ENCODE data around the gene DNAH10.

DNA sequence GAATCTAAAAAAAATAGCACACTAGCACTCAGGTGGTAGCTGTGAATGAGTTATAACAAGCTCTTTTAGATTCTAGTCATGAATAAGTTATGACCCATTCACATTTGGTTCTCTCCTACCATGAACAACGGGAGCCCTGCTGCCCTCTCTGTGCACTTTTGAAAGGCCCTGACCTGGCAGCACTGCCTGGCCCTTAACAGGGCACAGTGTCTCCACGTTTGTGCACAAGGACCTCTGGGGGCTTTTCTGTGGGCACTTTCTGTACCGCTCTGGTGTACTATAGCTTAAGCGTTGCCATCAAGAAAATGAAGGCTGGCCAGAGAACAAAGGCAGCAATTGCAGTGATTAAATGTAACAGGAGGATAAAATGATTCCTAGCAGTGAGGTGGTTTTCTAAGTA lies 189.4 kb downstream of the DNAH10 start:
- TF ChIP-seq ZNF549 (tag by site-specific recombination; IDR thresholded peaks at IDR 0.05): no peak
- TF ChIP-seq MEIS1 (CRISPR knock-in tag; IDR thresholded peaks at IDR 0.05; ENCODE audit: borderline replicate concordance): no peak
- TF ChIP-seq, protein P1, sequence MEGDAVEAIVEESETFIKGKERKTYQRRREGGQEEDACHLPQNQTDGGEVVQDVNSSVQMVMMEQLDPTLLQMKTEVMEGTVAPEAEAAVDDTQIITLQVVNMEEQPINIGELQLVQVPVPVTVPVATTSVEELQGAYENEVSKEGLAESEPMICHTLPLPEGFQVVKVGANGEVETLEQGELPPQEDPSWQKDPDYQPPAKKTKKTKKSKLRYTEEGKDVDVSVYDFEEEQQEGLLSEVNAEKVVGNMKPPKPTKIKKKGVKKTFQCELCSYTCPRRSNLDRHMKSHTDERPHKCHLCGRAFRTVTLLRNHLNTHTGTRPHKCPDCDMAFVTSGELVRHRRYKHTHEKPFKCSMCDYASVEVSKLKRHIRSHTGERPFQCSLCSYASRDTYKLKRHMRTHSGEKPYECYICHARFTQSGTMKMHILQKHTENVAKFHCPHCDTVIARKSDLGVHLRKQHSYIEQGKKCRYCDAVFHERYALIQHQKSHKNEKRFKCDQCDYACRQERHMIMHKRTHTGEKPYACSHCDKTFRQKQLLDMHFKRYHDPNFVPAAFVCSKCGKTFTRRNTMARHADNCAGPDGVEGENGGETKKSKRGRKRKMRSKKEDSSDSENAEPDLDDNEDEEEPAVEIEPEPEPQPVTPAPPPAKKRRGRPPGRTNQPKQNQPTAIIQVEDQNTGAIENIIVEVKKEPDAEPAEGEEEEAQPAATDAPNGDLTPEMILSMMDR (tag by site-specific recombination; IDR thresholded peaks at IDR 0.05): no peak
- TF ChIP-seq SP2 (tag by site-specific recombination; IDR thresholded peaks at IDR 0.05): no peak
- no peak for TF ChIP-seq MYNN (tag by site-specific recombination; IDR thresholded peaks at IDR 0.05; ENCODE audit: borderline replicate concordance)
- no peak for TF ChIP-seq ZNF274 (IDR thresholded peaks at IDR 0.05; ENCODE audit: low read length)
- no peak for TF ChIP-seq ZNF274 (tag by site-specific recombination; IDR thresholded peaks at IDR 0.05; ENCODE audit: borderline replicate concordance)
- TF ChIP-seq, protein P2, sequence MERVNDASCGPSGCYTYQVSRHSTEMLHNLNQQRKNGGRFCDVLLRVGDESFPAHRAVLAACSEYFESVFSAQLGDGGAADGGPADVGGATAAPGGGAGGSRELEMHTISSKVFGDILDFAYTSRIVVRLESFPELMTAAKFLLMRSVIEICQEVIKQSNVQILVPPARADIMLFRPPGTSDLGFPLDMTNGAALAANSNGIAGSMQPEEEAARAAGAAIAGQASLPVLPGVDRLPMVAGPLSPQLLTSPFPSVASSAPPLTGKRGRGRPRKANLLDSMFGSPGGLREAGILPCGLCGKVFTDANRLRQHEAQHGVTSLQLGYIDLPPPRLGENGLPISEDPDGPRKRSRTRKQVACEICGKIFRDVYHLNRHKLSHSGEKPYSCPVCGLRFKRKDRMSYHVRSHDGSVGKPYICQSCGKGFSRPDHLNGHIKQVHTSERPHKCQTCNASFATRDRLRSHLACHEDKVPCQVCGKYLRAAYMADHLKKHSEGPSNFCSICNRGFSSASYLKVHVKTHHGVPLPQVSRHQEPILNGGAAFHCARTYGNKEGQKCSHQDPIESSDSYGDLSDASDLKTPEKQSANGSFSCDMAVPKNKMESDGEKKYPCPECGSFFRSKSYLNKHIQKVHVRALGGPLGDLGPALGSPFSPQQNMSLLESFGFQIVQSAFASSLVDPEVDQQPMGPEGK (tag by site-specific recombination; IDR thresholded peaks at IDR 0.05): no peak
- TF ChIP-seq ZNF239 (tag by site-specific recombination; IDR thresholded peaks at IDR 0.05): no peak
- no peak for TF ChIP-seq ZNF416 (tag by site-specific recombination; IDR thresholded peaks at IDR 0.05)
- TF ChIP-seq, protein P3, sequence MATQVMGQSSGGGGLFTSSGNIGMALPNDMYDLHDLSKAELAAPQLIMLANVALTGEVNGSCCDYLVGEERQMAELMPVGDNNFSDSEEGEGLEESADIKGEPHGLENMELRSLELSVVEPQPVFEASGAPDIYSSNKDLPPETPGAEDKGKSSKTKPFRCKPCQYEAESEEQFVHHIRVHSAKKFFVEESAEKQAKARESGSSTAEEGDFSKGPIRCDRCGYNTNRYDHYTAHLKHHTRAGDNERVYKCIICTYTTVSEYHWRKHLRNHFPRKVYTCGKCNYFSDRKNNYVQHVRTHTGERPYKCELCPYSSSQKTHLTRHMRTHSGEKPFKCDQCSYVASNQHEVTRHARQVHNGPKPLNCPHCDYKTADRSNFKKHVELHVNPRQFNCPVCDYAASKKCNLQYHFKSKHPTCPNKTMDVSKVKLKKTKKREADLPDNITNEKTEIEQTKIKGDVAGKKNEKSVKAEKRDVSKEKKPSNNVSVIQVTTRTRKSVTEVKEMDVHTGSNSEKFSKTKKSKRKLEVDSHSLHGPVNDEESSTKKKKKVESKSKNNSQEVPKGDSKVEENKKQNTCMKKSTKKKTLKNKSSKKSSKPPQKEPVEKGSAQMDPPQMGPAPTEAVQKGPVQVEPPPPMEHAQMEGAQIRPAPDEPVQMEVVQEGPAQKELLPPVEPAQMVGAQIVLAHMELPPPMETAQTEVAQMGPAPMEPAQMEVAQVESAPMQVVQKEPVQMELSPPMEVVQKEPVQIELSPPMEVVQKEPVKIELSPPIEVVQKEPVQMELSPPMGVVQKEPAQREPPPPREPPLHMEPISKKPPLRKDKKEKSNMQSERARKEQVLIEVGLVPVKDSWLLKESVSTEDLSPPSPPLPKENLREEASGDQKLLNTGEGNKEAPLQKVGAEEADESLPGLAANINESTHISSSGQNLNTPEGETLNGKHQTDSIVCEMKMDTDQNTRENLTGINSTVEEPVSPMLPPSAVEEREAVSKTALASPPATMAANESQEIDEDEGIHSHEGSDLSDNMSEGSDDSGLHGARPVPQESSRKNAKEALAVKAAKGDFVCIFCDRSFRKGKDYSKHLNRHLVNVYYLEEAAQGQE (tag by site-specific recombination; IDR thresholded peaks at IDR 0.05): no peak
- no peak for TF ChIP-seq ZNF768 (tag by site-specific recombination; IDR thresholded peaks at IDR 0.05)
- TF ChIP-seq, protein P4, sequence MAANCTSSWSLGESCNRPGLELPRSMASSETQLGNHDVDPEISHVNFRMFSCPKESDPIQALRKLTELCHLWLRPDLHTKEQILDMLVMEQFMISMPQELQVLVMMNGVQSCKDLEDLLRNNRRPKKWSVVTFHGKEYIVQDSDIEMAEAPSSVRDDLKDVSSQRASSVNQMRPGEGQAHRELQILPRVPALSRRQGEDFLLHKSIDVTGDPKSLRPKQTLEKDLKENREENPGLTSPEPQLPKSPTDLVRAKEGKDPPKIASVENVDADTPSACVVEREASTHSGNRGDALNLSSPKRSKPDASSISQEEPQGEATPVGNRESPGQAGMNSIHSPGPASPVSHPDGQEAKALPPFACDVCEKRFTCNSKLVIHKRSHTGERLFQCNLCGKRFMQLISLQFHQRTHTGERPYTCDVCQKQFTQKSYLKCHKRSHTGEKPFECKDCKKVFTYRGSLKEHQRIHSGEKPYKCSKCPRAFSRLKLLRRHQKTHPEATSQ (tag by site-specific recombination; IDR thresholded peaks at IDR 0.05): no peak
- TF ChIP-seq, protein P5, sequence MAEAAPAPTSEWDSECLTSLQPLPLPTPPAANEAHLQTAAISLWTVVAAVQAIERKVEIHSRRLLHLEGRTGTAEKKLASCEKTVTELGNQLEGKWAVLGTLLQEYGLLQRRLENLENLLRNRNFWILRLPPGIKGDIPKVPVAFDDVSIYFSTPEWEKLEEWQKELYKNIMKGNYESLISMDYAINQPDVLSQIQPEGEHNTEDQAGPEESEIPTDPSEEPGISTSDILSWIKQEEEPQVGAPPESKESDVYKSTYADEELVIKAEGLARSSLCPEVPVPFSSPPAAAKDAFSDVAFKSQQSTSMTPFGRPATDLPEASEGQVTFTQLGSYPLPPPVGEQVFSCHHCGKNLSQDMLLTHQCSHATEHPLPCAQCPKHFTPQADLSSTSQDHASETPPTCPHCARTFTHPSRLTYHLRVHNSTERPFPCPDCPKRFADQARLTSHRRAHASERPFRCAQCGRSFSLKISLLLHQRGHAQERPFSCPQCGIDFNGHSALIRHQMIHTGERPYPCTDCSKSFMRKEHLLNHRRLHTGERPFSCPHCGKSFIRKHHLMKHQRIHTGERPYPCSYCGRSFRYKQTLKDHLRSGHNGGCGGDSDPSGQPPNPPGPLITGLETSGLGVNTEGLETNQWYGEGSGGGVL (tag by site-specific recombination; IDR thresholded peaks at IDR 0.05): no peak
- no peak for TF ChIP-seq ZNF660 (tag by site-specific recombination; IDR thresholded peaks at IDR 0.05)
